GM12865 (cell line): ENCODE data around the gene FOXK1.

Source experiments
- DNase-seq: peaks from one replicate; pipeline ENCODE4 v3.0.0; 2010; ENCODE audit warnings: low read depth
- H3K4me3 ChIP-seq: 2 replicates; pipeline ENCODE4 v1.5.1; 2011; ENCODE audit warnings: mild to moderate bottlenecking, low read depth, low read length, control low read depth
- TF ChIP-seq, protein P1 (sequence below): IDR thresholded peaks from 2 replicates; pipeline ENCODE4 v1.5.1; 2011; ENCODE audit warnings: low read length, control low read depth, low read depth, inconsistent platforms; ENCODE audit not compliant: insufficient read depth; ENCODE audit errors: missing control alignments

Gene FOXK1

DNA sequence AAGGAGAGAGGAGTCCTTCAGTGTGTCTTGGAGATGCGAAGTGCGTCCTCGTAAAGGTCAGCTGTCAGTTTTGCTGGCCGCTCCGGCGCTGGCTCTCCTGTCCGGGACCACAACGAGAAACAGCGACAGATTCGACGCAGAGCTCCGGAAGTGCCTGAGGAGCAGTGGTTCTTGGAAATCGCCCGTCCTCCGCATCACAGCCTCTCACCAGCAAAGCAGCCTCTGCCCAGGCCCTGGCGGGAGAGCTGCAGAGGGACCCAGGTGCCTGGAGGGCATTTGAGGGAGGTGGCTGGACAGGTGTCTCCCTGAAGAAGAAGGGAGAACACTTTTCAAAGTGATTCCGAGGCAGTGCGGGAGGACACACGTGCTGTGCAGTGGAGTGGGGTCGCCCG is 81.7 kb downstream of the FOXK1 start:
- TF ChIP-seq, protein P1, sequence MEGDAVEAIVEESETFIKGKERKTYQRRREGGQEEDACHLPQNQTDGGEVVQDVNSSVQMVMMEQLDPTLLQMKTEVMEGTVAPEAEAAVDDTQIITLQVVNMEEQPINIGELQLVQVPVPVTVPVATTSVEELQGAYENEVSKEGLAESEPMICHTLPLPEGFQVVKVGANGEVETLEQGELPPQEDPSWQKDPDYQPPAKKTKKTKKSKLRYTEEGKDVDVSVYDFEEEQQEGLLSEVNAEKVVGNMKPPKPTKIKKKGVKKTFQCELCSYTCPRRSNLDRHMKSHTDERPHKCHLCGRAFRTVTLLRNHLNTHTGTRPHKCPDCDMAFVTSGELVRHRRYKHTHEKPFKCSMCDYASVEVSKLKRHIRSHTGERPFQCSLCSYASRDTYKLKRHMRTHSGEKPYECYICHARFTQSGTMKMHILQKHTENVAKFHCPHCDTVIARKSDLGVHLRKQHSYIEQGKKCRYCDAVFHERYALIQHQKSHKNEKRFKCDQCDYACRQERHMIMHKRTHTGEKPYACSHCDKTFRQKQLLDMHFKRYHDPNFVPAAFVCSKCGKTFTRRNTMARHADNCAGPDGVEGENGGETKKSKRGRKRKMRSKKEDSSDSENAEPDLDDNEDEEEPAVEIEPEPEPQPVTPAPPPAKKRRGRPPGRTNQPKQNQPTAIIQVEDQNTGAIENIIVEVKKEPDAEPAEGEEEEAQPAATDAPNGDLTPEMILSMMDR = no peak
- H3K4me3 ChIP-seq = no peak overlapping the region
- DNase-seq = no peak

DNA sequence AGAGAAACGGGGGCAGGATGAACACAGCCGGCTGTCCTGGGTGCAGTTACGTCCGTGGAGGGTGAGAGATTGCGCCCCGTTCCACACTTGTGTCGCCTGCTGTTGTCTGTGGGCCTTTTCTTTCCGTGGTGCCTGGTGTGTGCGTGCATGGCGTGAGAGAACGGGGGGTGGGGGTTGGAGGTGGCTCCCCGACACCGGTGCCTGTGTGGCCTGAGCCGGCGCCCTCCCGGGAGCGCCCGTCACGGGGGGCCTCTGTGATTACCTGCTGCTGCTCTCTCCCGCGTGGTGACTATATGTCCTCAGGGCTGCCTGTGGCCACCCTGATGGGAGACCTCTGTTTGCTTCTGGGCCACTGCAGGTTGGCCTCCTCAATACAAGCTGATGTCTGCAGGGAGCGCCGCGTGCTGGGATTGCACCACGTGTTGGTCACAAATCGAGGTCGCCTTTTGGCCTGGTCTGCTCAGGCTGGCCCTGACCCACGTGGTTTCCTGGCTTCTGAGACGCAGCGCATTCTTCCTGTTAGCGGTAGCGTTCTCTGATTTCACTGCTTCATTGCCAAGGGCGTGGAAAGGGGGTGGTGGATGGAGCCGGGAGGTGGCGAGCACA is 82.4 kb downstream of the FOXK1 start:
- DNase-seq = no peak
- no peak overlapping the region for H3K4me3 ChIP-seq
- TF ChIP-seq, protein P1 = no peak

DNA sequence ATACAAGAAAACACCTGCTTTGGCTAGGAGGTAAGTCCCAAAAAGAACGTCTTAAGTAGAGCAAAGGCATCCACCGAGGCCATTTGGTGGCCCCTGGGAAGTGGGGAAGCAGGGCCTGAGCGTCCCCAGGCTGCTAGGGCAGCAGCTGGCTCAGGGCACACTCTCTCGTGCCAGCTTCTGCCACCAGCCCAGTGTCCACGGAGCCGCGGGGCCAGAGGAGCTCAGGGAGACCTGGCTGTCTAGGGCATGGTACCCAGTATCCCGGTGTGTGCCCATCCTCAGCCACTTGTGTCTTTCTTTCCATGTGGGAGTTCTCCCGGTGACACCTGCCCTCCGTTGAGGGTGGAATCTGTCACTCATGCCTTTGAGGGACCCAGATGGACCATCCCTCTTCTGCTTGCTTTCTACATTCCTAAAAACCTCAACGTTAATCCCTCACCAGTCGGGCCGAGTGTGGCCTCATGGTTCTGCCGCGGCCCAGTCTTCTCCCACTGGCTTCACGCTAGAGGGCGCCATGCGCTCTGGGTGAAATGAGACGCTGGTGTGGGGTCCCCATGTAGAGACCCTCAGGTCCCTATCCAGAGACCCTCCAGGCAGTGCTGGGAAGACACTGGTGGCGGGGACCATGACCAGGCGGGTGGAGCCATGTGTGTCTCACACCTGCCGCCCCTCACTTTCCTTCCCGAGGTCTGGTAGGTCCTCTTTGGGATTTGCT is 83.8 kb downstream of the FOXK1 start:
- TF ChIP-seq, protein P1 = no peak
- H3K4me3 ChIP-seq = no peak overlapping the region
- no peak for DNase-seq

DNA sequence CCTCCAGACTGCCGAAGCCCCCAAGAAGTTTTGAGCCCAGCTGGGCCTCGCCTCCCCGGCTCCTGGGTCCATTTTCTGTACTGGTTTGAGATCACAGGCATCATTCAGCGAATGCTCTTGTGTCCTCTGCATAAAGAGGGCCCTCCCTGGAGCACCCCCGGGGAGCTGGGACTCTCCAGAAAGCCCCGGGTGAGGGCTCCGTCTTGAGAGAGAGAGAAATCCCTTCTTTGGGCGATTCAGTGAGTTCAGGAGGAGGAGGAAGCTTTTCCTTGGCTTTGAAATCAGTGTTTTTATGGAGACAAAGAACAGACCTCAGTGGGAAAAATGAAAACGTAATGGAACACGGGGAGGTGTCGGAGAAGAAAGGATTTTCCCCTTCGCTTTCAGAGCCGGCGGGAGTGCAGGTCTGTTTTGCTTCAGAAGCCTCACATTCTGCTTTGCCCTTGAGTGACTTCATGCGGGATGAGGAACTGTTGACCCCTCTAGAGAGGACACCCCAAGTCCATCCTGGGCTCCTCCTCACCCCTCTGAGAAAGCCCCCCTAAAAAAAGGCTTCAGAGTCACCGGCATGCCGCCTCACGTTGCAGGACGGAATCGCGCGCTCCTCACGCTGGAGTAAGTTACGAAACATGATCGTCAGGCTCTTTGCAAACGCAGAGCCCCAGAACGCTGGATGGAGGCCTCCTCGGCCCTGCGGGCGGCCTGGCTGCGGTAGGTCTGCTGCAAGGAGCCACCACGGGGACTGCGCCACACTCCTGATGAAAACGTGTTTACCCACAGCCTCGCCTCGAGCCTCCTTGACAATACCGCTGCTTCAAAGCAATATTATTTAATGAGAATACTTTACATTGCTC is 84.8 kb downstream of the FOXK1 start:
- TF ChIP-seq, protein P1 = no peak
- no peak for DNase-seq
- no peak overlapping the region for H3K4me3 ChIP-seq

DNA sequence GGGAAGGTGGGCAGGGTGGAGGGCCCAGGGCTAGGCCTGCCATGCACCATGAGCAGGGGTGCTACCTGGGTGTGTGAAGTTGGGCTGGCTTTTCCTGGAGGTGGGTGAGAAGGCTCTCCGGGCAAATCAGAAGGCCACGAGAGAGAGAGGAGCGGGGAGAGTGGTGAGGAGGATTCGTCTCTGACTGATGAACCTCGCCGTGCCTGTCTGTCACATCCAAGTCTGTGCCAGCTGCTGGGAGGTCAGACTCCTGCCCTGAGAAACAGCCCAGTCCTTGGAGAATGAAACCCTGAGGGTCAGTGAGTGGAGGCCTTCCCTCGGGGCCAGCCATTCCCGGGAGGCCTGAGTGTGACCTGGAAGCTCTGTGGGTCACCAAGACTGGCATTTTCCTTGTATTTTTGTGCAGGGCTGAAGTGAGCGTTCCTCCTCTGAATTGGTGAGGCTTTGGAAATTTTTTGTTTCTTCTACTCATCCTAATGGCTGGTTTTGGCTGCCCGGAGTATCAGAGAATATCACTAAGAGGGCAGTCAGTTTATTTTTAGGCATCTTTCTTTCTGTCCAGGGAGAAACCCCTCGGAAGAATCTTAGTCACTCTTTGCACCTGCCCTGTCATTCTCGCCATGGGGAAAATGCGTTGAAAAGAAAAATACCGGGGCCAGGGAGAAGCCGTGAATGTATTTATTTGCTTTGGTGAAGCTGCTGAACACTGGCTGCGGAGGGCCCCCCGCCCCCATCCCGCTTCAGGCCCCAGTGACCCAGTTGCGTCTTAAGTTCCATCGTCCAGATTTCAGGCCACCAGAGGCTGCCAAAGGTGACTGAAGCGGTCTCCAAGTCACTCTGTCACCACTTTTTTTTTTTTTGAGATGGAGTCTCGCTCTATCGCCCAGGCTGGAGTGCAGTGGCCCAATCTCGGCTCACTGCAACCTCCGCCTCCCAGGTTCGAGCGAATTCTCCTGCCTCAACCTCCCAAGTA is 86.8 kb downstream of the FOXK1 start:
- H3K4me3 ChIP-seq = no peak overlapping the region
- TF ChIP-seq, protein P1 = no peak
- no peak for DNase-seq

DNA sequence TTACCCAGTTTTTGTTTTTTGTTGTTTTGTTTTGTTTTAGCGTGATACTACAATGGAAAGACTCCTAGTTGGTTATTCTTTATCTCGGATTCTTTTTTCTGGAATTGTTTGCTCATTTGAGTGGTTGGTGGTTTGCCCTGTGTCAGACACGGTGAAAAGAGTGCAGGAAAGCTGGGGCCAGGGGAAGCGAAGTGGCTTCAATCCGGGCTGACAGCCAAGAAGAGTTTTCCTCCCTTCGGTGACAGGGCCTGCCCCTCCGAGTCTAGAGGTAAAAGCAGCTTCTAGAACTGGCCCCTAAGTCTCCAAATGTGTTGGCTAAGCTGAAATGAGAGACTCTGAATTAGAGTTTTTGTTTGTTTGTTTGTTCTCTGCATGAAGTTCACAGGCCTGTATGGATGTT is 87.7 kb downstream of the FOXK1 start:
- TF ChIP-seq, protein P1 = no peak
- no peak for DNase-seq

More for the DNA sequence above, 87.7 kb downstream of the FOXK1 start:
- H3K4me3 ChIP-seq = no peak overlapping the region
